Karpas-422 (cell line): ENCODE data around the gene CIT. TPM values are rescaled to one million over a fixed set of nuclear protein-coding genes. Genes with fewer than 3 reads are reported as not detected.

Source experiments
- DNase-seq: peaks from one replicate; pipeline ENCODE4 v3.0.0-alpha.2; 2015
- H2AFZ ChIP-seq: fragments of 200-600 bp; sonication (generic); 2 replicates; pipeline ENCODE4 v1.6.1; 2014; ENCODE audit warnings: antibody characterized with exemption, low read length, mixed read lengths
- H3K27ac ChIP-seq: fragments of 200-600 bp; sonication (generic); 2 replicates; pipeline ENCODE4 v1.5.1; 2014; ENCODE audit warnings: mild to moderate bottlenecking, low read length, moderate library complexity
- H3K27me3 ChIP-seq: fragments of 200-600 bp; sonication (generic); 2 replicates; pipeline ENCODE4 v1.6.1; 2014; ENCODE audit warnings: low read length, mixed read lengths
- H3K36me3 ChIP-seq: fragments of 200-600 bp; sonication (generic); 2 replicates; pipeline ENCODE4 v1.6.1; 2014; ENCODE audit warnings: low read length, mixed read lengths; ENCODE audit not compliant: insufficient read depth
- H3K4me1 ChIP-seq: fragments of 200-600 bp; sonication (generic); 2 replicates; pipeline ENCODE4 v1.6.1; 2014; ENCODE audit warnings: mild to moderate bottlenecking, low read length, mixed read lengths
- H3K4me2 ChIP-seq: fragments of 200-600 bp; sonication (generic); 2 replicates; pipeline ENCODE4 v1.6.1; 2014; ENCODE audit warnings: low read length, low read depth, mild to moderate bottlenecking; ENCODE audit not compliant: poor library complexity, severe bottlenecking
- H3K4me3 ChIP-seq: fragments of 200-600 bp; sonication (generic); 2 replicates; pipeline ENCODE4 v1.5.1; 2014; ENCODE audit warnings: mild to moderate bottlenecking, antibody characterized with exemption, low read length, mixed read lengths
- H3K79me2 ChIP-seq: fragments of 200-600 bp; sonication (generic); 2 replicates; pipeline ENCODE4 v1.6.1; 2014; ENCODE audit warnings: mild to moderate bottlenecking, low read length, mixed read lengths
- H3K9ac ChIP-seq: fragments of 200-600 bp; sonication (generic); 2 replicates; pipeline ENCODE4 v1.6.0; 2014; ENCODE audit warnings: low read length
- H3K9me2 ChIP-seq: fragments of 200-600 bp; sonication (generic), shearing (Covaris generic); replicated peaks from 2 replicates; pipeline ENCODE4 v1.6.0; 2014; ENCODE audit warnings: mild to moderate bottlenecking, low read length, moderate library complexity; ENCODE audit not compliant: insufficient read depth
- H3K9me3 ChIP-seq: fragments of 300-700, 200-600 bp; sonication (generic); 2 replicates; pipeline ENCODE4 v1.6.1; 2014; ENCODE audit warnings: low read length, mixed read lengths
- H4K20me1 ChIP-seq: fragments of 200-600 bp; sonication (generic); 2 replicates; pipeline ENCODE4 v1.6.1; 2014; ENCODE audit warnings: mild to moderate bottlenecking, antibody characterized with exemption, low read length, low read depth; ENCODE audit not compliant: insufficient read depth
- total RNA-seq: library from RNA; depleted of rRNA; stranded (reverse); fragments of >200 nt; shearing (Covaris generic); gene quantifications from 2 replicates; pipeline ENCODE4 v1.2.3, GENCODE V29; 2014; ENCODE audit warnings: low replicate concordance

The CIT gene
- total RNA-seq, 1 experiment from 2014 or later = 16.5 TPM

GRCh38 chr12:119744900-119745606, 132.1 kb downstream of the CIT start:
- Histone ChIP-seq H3K4me1 (peaks cover 7% of the 10 kb centered on the region), H3K9ac (no peak overlapping the region), H3K4me3 (no peak overlapping the region), H3K27ac (no peak overlapping the region), H3K36me3 (peaks cover 38% of the 10 kb centered on the region), H3K79me2 (no peaks in the 10 kb centered on the region), H3K9me2 (no peaks in the 10 kb centered on the region), H3K27me3 (no peaks in the 10 kb centered on the region), H3K4me2 (no peak overlapping the region), H4K20me1 (no peaks in the 10 kb centered on the region), H3K9me3 (peaks cover 10% of the 10 kb centered on the region), H2AFZ (no peak overlapping the region)
- DNase-seq = no peak

DNA sequence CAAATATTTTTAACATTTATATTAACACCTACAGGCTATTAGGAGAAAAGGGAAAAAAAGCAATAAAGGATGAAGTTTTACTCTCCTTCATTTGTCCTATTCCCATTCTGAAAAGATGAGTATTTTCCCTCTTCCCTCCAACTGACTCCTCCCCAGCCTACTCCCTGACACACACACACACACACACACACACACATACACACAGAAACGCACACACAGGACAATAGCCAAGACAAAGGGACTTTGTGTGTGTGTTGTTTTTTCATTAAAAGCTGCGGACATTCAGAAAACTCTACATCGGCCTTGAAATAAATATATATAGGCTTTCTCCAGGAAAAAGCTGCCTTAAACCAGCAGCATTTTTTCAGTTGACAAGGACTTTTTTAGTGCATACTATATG, 134.4 kb downstream of the CIT start:
- Histone ChIP-seq H2AFZ (no peak overlapping the region), H4K20me1 (no peaks in the 10 kb centered on the region), H3K27me3 (no peaks in the 10 kb centered on the region), H3K4me1 (peaks cover 21% of the 10 kb centered on the region), H3K27ac (no peak overlapping the region), H3K4me3 (no peak overlapping the region), H3K79me2 (no peaks in the 10 kb centered on the region), H3K9ac (no peak overlapping the region), H3K36me3 (peaks cover 33% of the 10 kb centered on the region), H3K9me2 (no peaks in the 10 kb centered on the region), H3K9me3 (peaks cover 10% of the 10 kb centered on the region), H3K4me2 (no peak overlapping the region)
- no peak for DNase-seq

GRCh38 chr12:119740830-119741229, 136.3 kb downstream of the CIT start:
- no peak for DNase-seq
- no peak overlapping the region for H3K4me3 ChIP-seq

GRCh38 chr12:119735079-119735478, 142.0 kb downstream of the CIT start:
- H3K27ac ChIP-seq = no peak overlapping the region
- no peaks in the 10 kb centered on the region for H4K20me1 ChIP-seq
- no peaks in the 10 kb centered on the region for H3K9me3 ChIP-seq
- DNase-seq = no peak
- H2AFZ ChIP-seq = no peak overlapping the region
- peaks cover 9% of the 10 kb centered on the region; the same call in 1 of the 2 replicates for H3K36me3 ChIP-seq
- H3K4me3 ChIP-seq = no peak overlapping the region
- 0 out of 2 replicates have a peak, but pooled peaks cover 2% of the 10 kb centered on the region for H3K79me2 ChIP-seq
- peaks cover 14% of the 10 kb centered on the region for H3K4me1 ChIP-seq
- no peak overlapping the region for H3K9ac ChIP-seq
- no peak overlapping the region for H3K4me2 ChIP-seq
- H3K9me2 ChIP-seq = no peaks in the 10 kb centered on the region
- H3K27me3 ChIP-seq = no peaks in the 10 kb centered on the region

More at GRCh38 chr12:119740830-119741229, 136.3 kb downstream of the CIT start:
- Histone ChIP-seq H3K4me1 (peaks cover 21% of the 10 kb centered on the region), H3K4me2 (no peak overlapping the region), H3K9ac (no peak overlapping the region), H3K79me2 (0 out of 2 replicates have a peak, but pooled peaks cover 2% of the 10 kb centered on the region), H3K9me2 (no peaks in the 10 kb centered on the region), H3K36me3 (peaks cover 25% of the 10 kb centered on the region), H3K27me3 (no peaks in the 10 kb centered on the region), H2AFZ (no peak overlapping the region), H3K27ac (no peak overlapping the region), H4K20me1 (no peaks in the 10 kb centered on the region), H3K9me3 (peaks cover 5% of the 10 kb centered on the region)

GRCh38 chr12:119730381-119730780, 146.7 kb downstream of the CIT start:
- Histone ChIP-seq H3K4me3 (no peak overlapping the region), H3K36me3 (peaks cover 9% of the 10 kb centered on the region; the same call in 1 of the 2 replicates), H3K27me3 (no peaks in the 10 kb centered on the region), H3K79me2 (no peaks in the 10 kb centered on the region), H3K4me2 (no peak overlapping the region), H3K9me2 (no peaks in the 10 kb centered on the region), H3K4me1 (peaks cover 5% of the 10 kb centered on the region; the same call in 1 of the 2 replicates), H3K9ac (no peak overlapping the region), H2AFZ (no peak overlapping the region), H3K9me3 (no peaks in the 10 kb centered on the region), H4K20me1 (no peaks in the 10 kb centered on the region), H3K27ac (no peak overlapping the region)
- no peak for DNase-seq

DNA sequence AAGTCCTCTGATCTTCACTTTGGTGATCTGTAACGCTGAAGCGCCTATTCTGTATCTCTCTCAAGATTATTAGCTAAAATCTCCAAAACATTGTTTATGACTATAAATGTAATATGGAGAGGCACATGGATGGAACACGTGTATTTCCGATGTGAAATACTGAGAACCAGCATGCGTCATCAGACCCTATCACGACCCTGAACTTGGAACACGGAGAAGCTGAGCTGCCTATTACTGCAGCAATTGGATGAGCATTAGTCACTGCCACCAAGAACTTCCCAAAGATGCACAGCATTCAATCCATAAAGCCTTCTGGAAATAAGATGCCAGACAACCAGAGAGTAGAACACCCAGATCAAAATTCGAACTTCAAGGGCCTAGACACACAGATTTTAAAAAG, 147.2 kb downstream of the CIT start:
- H2AFZ ChIP-seq = no peak overlapping the region
- no peak overlapping the region for H3K27ac ChIP-seq
- H3K27me3 ChIP-seq = no peaks in the 10 kb centered on the region
- H3K4me1 ChIP-seq = peaks cover 5% of the 10 kb centered on the region; the same call in 1 of the 2 replicates
- no peak for DNase-seq
- H3K9ac ChIP-seq = no peak overlapping the region
- H3K9me2 ChIP-seq = no peaks in the 10 kb centered on the region
- no peaks in the 10 kb centered on the region for H4K20me1 ChIP-seq
- no peak overlapping the region for H3K4me3 ChIP-seq
- H3K36me3 ChIP-seq = peaks cover 5% of the 10 kb centered on the region; the same call in 1 of the 2 replicates
- no peaks in the 10 kb centered on the region for H3K9me3 ChIP-seq
- no peak overlapping the region for H3K4me2 ChIP-seq
- H3K79me2 ChIP-seq = no peaks in the 10 kb centered on the region

GRCh38 chr12:119728444-119728745, 148.7 kb downstream of the CIT start:
- no peaks in the 10 kb centered on the region for H3K27me3 ChIP-seq
- H4K20me1 ChIP-seq = no peaks in the 10 kb centered on the region
- H3K9ac ChIP-seq = no peak overlapping the region
- H3K9me3 ChIP-seq = no peaks in the 10 kb centered on the region
- no peak overlapping the region for H3K27ac ChIP-seq
- H3K4me1 ChIP-seq = peaks cover 5% of the 10 kb centered on the region; the same call in 1 of the 2 replicates
- no peak for DNase-seq
- H3K79me2 ChIP-seq = no peaks in the 10 kb centered on the region
- H3K9me2 ChIP-seq = no peaks in the 10 kb centered on the region
- no peak overlapping the region for H3K4me3 ChIP-seq
- no peak overlapping the region for H3K4me2 ChIP-seq
- no peaks in the 10 kb centered on the region for H3K36me3 ChIP-seq
- no peak overlapping the region for H2AFZ ChIP-seq

DNA sequence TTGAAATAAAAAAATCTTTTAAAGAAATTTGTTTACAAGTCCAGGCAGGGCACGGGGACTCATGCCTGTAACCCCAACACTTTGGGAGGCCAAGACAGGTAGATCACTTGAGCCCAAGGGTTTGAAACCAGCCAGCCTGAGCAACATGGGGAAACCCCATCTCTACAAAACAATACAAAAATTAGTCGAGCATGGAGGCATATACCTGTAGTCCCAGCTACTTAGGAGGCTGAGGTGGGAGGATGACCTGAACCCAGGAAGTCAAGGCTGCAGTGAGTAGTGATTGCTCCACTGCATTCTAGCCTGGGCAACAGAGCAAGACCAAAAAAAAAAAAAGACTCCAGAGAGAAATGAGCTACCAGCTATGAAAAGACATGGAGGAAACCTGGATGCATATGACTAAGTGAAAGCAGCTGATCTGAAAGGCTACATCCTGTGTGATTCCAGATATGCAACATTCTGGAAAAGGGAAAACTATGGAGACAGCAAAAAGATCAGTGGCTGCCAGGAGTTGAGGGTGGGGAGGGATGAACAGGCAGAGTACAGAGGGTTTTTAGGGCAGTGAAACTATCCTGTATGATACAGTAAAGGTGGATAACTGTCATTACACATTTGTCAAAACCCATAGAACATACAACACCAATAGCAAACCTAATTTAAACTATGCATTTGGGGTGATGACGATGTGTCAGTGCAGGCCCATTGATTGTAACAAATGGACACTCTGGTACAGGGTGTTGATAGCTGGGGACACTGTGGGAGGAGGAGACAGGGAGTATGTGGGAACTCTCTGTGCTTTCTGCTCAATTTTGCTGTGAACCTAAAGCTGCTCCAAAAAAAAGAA, 149.3 kb downstream of the CIT start:
- Histone ChIP-seq H3K4me1 (peaks cover 5% of the 10 kb centered on the region; the same call in 1 of the 2 replicates), H3K9me2 (no peaks in the 10 kb centered on the region), H3K9ac (no peak overlapping the region), H3K79me2 (no peaks in the 10 kb centered on the region), H4K20me1 (no peaks in the 10 kb centered on the region), H3K27me3 (no peaks in the 10 kb centered on the region), H3K36me3 (no peaks in the 10 kb centered on the region), H3K27ac (no peak overlapping the region), H3K4me2 (no peak overlapping the region), H3K4me3 (no peak overlapping the region), H2AFZ (no peak overlapping the region), H3K9me3 (no peaks in the 10 kb centered on the region)
- no peak for DNase-seq
